ENCODE data around the gene ZNF747. TPM values are rescaled to one million over a fixed set of nuclear protein-coding genes. Genes with fewer than 3 reads are reported as not detected.

The ZNF747 gene
- total and polyA plus RNA-seq, 10 of the 15 experiments (the other 5 are each of a cell fraction or from before 2014, with no cell fraction given) = 1.0 to 13.0 (median 7.2) TPM

DNA sequence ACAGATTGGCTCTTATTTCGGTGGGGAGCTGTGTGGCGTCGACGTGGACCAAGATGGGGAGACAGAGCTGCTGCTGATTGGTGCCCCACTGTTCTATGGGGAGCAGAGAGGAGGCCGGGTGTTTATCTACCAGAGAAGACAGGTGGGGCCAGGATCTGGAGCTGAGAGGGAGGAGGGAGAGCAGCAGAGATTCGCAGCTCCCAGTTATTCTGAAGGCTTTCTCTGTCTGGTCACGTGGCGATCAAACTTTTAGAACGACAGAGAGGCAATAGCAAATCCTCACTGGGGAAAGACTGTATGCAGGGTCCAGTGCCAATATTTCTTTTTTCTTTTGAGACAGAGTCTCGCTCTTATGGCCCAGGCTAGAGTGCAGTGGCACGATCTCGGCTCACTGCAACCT, 39.9 kb downstream of the ZNF747 start:
- Histone ChIP-seq H3K27me3 (replicated peaks in 1 of 2; ENCODE audit: control insufficient read depth in 2 of 2, insufficient read depth in 2 of 2, low read length in 1 of 2) (no peaks in the 10 kb centered on the region), H3K36me3 (ENCODE audit: control insufficient read depth in 2 of 2, insufficient read depth in 2 of 2, low read length in 1 of 2) (peaks cover 5 to 29% of the 10 kb centered on the region in 2 experiments), H4K20me1 (ENCODE audit: control insufficient read depth, insufficient read depth) (no peaks in the 10 kb centered on the region), H3K4me2 (ENCODE audit: control insufficient read depth, insufficient read depth) (no peak overlapping the region), H3K79me2 (ENCODE audit: control insufficient read depth, insufficient read depth, low read length) (no peaks in the 10 kb centered on the region), H3K27ac (ENCODE audit: control insufficient read depth, insufficient read depth) (no peak overlapping the region), H3K4me1 (ENCODE audit: control insufficient read depth, insufficient read depth, low read length) (no peaks in the 10 kb centered on the region), H3K9ac (ENCODE audit: control insufficient read depth, insufficient read depth, low read length) (no peak overlapping the region), H2AFZ (ENCODE audit: control insufficient read depth, low read depth, low read length) (no peak overlapping the region), H3K4me3 (no peak overlapping the region), H3K9me3 (replicated peaks; ENCODE audit: control insufficient read depth, insufficient read depth, low read length) (no peaks in the 10 kb centered on the region)
- ChIA-PET SMC1A (ENCODE audit: uncharacterized antibody, unreplicated experiment) (interaction anchor here (0.6 to 1.6 kb wide), 2 partner anchors 38 to 65 kb away, joined by 3 to 5 read pairs; partner anchors contain the start of gene DCTPP1), RAD21 (ENCODE audit: unreplicated experiment) (no interaction called here), CTCF (interaction anchor here (1.2 to 1.3 kb wide), 2 partner anchors 8 to 41 kb away, joined by 4 to 5 read pairs; no protein-coding TSS in a partner anchor), POLR2A (interaction anchor here (1.0 to 1.7 kb wide), 2 partner anchors 12 to 19 kb away, joined by 3 read pairs; no protein-coding TSS in a partner anchor)
- BruUV-seq (replicated peaks) = no TSS peak
- no peak for ATAC-seq
- TF ChIP-seq POU2F2 (IDR thresholded peaks at IDR 0.05; ENCODE audit: borderline replicate concordance, low read depth, low read length) (no peak), RBBP5 (conservative IDR thresholded peaks at IDR 0.05) (no peak), KLF5 (IDR thresholded peaks at IDR 0.05; ENCODE audit: partially characterized antibody) (no peak), LARP7 (IDR thresholded peaks at IDR 0.05) (no peak), SUZ12 (IDR thresholded peaks at IDR 0.05; ENCODE audit: unreplicated experiment) (no peak)
- FAIRE-seq = no peak
- DNase-seq (ENCODE audit: low read depth, low spot score) = no peak
- in situ Hi-C loops (cut with MboI) = no loop called here
- 93% methylated on average over 12 of the region's 12 CpGs for WGBS (ENCODE audit: insufficient coverage, insufficient replicate concordance, low lambda C conversion rate, missing lambda C conversion rate)
- intact Hi-C loops (cut with micrococcal nuclease; ENCODE audit: unreplicated experiment) = no loop called here

DNA sequence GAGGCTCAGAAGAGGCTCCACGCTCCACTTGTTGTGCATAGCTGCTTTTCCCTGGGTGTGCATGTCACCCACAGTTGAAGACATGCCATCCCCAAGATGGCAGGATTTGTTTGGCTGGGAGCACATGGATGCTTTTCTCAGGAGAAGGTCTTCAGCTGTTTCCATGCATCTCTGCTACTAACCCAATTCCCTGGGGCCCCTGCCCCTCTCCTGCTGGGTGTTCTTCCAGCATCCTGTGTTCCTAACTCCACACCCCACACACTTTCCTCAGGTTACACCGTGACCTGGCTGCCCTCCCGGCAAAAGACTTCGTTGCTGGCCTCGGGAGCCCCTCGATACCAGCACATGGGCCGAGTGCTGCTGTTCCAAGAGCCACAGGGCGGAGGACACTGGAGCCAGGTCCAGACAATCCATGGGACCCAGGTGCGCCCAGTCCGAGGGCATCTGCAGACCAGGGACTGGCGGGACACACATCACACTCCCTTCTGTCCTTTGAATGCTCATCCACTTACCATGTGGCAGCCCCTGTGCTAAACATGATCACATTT, 40.6 kb downstream of the ZNF747 start:
- ChIA-PET RAD21 (ENCODE audit: unreplicated experiment) (no interaction called here), SMC1A (ENCODE audit: uncharacterized antibody, unreplicated experiment) (interaction anchor here (0.6 kb wide), 1 partner anchor 37 kb away, joined by 3 read pairs; no protein-coding TSS in a partner anchor), POLR2A (no interaction called here), CTCF (interaction anchor here (1.2 kb wide), 1 partner anchor 8 kb away, joined by 5 read pairs; no protein-coding TSS in a partner anchor)
- Histone ChIP-seq H3K4me1 (ENCODE audit: control insufficient read depth, insufficient read depth, low read length) (peaks cover 1% of the 10 kb centered on the region), H3K9ac (ENCODE audit: control insufficient read depth, insufficient read depth, low read length) (no peak overlapping the region), H2AFZ (ENCODE audit: control insufficient read depth, low read depth, low read length) (no peak overlapping the region), H4K20me1 (ENCODE audit: control insufficient read depth, insufficient read depth) (no peaks in the 10 kb centered on the region), H3K36me3 (ENCODE audit: control insufficient read depth in 2 of 2, insufficient read depth in 2 of 2, low read length in 1 of 2) (peaks cover 8 to 28% of the 10 kb centered on the region in 2 experiments), H3K27me3 (replicated peaks in 1 of 2; ENCODE audit: control insufficient read depth in 2 of 2, insufficient read depth in 2 of 2, low read length in 1 of 2) (no peaks in the 10 kb centered on the region), H3K9me3 (replicated peaks; ENCODE audit: control insufficient read depth, insufficient read depth, low read length) (no peaks in the 10 kb centered on the region), H3K4me2 (ENCODE audit: control insufficient read depth, insufficient read depth) (no peak overlapping the region), H3K4me3 (no peak overlapping the region), H3K79me2 (ENCODE audit: control insufficient read depth, insufficient read depth, low read length) (no peaks in the 10 kb centered on the region), H3K27ac (ENCODE audit: control insufficient read depth, insufficient read depth) (no peak overlapping the region)
- DNase-seq (ENCODE audit: low read depth, low spot score) = no peak
- intact Hi-C loops (cut with micrococcal nuclease; ENCODE audit: unreplicated experiment) (no loop called here), in situ Hi-C loops (cut with MboI) (no loop called here)
- WGBS (ENCODE audit: insufficient coverage, insufficient replicate concordance, low lambda C conversion rate, missing lambda C conversion rate) = 94% methylated on average over 11 of the region's 11 CpGs
- no TSS peak for BruUV-seq (replicated peaks)
- no peak for ATAC-seq
- TF ChIP-seq RUNX3 (IDR thresholded peaks at IDR 0.05; ENCODE audit: low read length) (no peak), MXI1 (IDR thresholded peaks at IDR 0.05; ENCODE audit: low read depth, low read length) (no peak), SIX5 (IDR thresholded peaks at IDR 0.05; ENCODE audit: low read depth, low read length, severe bottlenecking) (no peak), NFIC (IDR thresholded peaks at IDR 0.05; ENCODE audit: low read depth, low read length) (no peak), SREBF2 (IDR thresholded peaks at IDR 0.05; ENCODE audit: low read length) (no peak)
- TF ChIP-seq, protein P1, sequence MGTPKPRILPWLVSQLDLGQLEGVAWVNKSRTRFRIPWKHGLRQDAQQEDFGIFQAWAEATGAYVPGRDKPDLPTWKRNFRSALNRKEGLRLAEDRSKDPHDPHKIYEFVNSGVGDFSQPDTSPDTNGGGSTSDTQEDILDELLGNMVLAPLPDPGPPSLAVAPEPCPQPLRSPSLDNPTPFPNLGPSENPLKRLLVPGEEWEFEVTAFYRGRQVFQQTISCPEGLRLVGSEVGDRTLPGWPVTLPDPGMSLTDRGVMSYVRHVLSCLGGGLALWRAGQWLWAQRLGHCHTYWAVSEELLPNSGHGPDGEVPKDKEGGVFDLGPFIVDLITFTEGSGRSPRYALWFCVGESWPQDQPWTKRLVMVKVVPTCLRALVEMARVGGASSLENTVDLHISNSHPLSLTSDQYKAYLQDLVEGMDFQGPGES (IDR thresholded peaks at IDR 0.05) = no peak
- TF ChIP-seq, protein P2, sequence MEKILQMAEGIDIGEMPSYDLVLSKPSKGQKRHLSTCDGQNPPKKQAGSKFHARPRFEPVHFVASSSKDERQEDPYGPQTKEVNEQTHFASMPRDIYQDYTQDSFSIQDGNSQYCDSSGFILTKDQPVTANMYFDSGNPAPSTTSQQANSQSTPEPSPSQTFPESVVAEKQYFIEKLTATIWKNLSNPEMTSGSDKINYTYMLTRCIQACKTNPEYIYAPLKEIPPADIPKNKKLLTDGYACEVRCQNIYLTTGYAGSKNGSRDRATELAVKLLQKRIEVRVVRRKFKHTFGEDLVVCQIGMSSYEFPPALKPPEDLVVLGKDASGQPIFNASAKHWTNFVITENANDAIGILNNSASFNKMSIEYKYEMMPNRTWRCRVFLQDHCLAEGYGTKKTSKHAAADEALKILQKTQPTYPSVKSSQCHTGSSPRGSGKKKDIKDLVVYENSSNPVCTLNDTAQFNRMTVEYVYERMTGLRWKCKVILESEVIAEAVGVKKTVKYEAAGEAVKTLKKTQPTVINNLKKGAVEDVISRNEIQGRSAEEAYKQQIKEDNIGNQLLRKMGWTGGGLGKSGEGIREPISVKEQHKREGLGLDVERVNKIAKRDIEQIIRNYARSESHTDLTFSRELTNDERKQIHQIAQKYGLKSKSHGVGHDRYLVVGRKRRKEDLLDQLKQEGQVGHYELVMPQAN (conservative IDR thresholded peaks at IDR 0.05) = no peak
- TF ChIP-seq, protein P3, sequence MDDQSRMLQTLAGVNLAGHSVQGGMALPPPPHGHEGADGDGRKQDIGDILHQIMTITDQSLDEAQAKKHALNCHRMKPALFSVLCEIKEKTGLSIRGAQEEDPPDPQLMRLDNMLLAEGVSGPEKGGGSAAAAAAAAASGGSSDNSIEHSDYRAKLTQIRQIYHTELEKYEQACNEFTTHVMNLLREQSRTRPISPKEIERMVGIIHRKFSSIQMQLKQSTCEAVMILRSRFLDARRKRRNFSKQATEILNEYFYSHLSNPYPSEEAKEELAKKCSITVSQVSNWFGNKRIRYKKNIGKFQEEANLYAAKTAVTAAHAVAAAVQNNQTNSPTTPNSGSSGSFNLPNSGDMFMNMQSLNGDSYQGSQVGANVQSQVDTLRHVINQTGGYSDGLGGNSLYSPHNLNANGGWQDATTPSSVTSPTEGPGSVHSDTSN (IDR thresholded peaks at IDR 0.05; ENCODE audit: insufficient replicate concordance, low read depth, low read length) = no peak
- FAIRE-seq = no peak
